B cell (primary cell): ENCODE data around the gene ABCA2. TPM values are rescaled to one million over a fixed set of nuclear protein-coding genes. Genes with fewer than 3 reads are reported as not detected.

Source experiments
- ATAC-seq: fragments of 200-7000 bp; cut with Tn5 transposase; one replicate; pipeline ENCODE4 v1.10.0; 2021; ENCODE audit warnings: low read depth, mild to moderate bottlenecking, moderate number of reproducible peaks, moderate library complexity
- CTCF ChIA-PET: fragments of 350-600 bp; sonication (Branson Sonifier 250); formaldehyde crosslinking; loops from one replicate; lab custom pipeline; 2021; ENCODE audit warnings: antibody characterized with exemption, inconsistent platforms; lab: Charles Lee
- POLR2A ChIA-PET: fragments of 350-600 bp; sonication (Branson Sonifier 250); formaldehyde crosslinking; loops from one replicate; lab custom pipeline; 2021; ENCODE audit warnings: antibody characterized with exemption; lab: Charles Lee
- DNase-seq: peaks from one replicate; pipeline ENCODE4 v3.0.0; 2013
- H2AFZ ChIP-seq: 2 replicates; pipeline ENCODE4 v1.6.1; 2012; ENCODE audit warnings: mild to moderate bottlenecking, low read depth, low read length; ENCODE audit not compliant: insufficient read depth, poor library complexity, severe bottlenecking
- H3K27ac ChIP-seq, 2 donors: 1 replicate in 1 of 2; 2 replicates in 1 of 2; pipeline ENCODE4 v1.5.1; 2012 to 2013; ENCODE audit warnings: low read length in 2 of 2, mild to moderate bottlenecking in 2 of 2, moderate library complexity in 1 of 2
- H3K27me3 ChIP-seq, 4 experiments: fragments of 200-600 bp in 1 of 4; sonication (generic) in 1 of 4; replicated peaks in 1 of 4; 1 replicate in 2 of 4; 2 replicates in 2 of 4; pipeline versions ENCODE4 v1.6.1 to v1.7.0; 2013 to 2016; ENCODE audit warnings: low read length in 3 of 4, mild to moderate bottlenecking in 2 of 4, mixed read lengths in 1 of 4, moderate library complexity in 1 of 4; ENCODE audit not compliant: insufficient read depth in 4 of 4, control insufficient read depth in 3 of 4; ENCODE audit errors: control extremely low read depth in 1 of 4
- H3K36me3 ChIP-seq, 2 experiments: replicated peaks in 1 of 2; 1 replicate in 1 of 2; 2 replicates in 1 of 2; pipeline versions ENCODE4 v1.6.1 to v1.7.1; 2013; ENCODE audit warnings: low read length in 1 of 2; ENCODE audit not compliant: insufficient read depth in 2 of 2, control insufficient read depth in 1 of 2; ENCODE audit errors: control extremely low read depth in 1 of 2, extremely low read depth in 1 of 2
- H3K4me1 ChIP-seq, 2 donors: fragments of 200-600 bp in 1 of 2; sonication (generic) in 1 of 2; 1 replicate in 1 of 2; 2 replicates in 1 of 2; pipeline versions ENCODE4 v1.5.1 to v1.6.1; 2013 to 2017; ENCODE audit warnings: low read length in 2 of 2; ENCODE audit not compliant: control insufficient read depth in 2 of 2, insufficient read depth in 2 of 2
- H3K4me2 ChIP-seq: replicated peaks from 2 replicates; pipeline ENCODE3; 2012; ENCODE audit warnings: mild to moderate bottlenecking, low read depth, low read length; ENCODE audit not compliant: poor library complexity, severe bottlenecking
- H3K4me3 ChIP-seq, 5 experiments: fragments of 200-600 bp in 1 of 5; sonication (generic) in 1 of 5; 1 replicate in 3 of 5; 2 replicates in 2 of 5; pipeline versions ENCODE4 v1.5.1 to v1.7.0; 2011 to 2016; ENCODE audit warnings: low read length in 4 of 5, mild to moderate bottlenecking in 4 of 5, low read depth in 2 of 5, control low read depth in 1 of 5, moderate library complexity in 1 of 5; ENCODE audit not compliant: insufficient read depth in 1 of 5; ENCODE audit errors: control extremely low read depth in 1 of 5, extremely low read depth in 1 of 5
- H3K79me2 ChIP-seq: fragments of 200-600 bp; sonication (generic); one replicate; pipeline ENCODE4 v1.6.0; 2016; ENCODE audit warnings: low read length; ENCODE audit not compliant: control insufficient read depth, insufficient read depth
- H3K9ac ChIP-seq: fragments of 200-600 bp; sonication (generic); 2 replicates; pipeline ENCODE4 v1.6.1; 2017; ENCODE audit warnings: mild to moderate bottlenecking, low read length, moderate library complexity
- H3K9me3 ChIP-seq, 3 donors: one replicate each; pipeline versions ENCODE4 v1.6.1 to v1.7.1; 2013; ENCODE audit warnings: low read length in 2 of 3; ENCODE audit not compliant: control insufficient read depth in 2 of 3, insufficient read depth in 1 of 3; ENCODE audit errors: control extremely low read depth in 1 of 3
- H4K20me1 ChIP-seq: 2 replicates; pipeline ENCODE4 v1.6.0; 2012; ENCODE audit warnings: mild to moderate bottlenecking, low read length; ENCODE audit not compliant: insufficient read depth, control insufficient read depth, poor library complexity, severe bottlenecking
- H3K27ac Mint-ChIP-seq: one replicate; pipeline ENCODE4 v1.8.0; 2021; ENCODE audit warnings: mixed read lengths
- H3K27me3 Mint-ChIP-seq: one replicate; pipeline ENCODE4 v1.8.0; 2021; ENCODE audit warnings: mixed read lengths
- H3K4me1 Mint-ChIP-seq: one replicate; pipeline ENCODE4 v1.8.0; 2021; ENCODE audit warnings: mixed read lengths
- H3K4me3 Mint-ChIP-seq: one replicate; pipeline ENCODE4 v1.8.0; 2021; ENCODE audit warnings: mixed read lengths
- H3K9me3 Mint-ChIP-seq: one replicate; pipeline ENCODE4 v1.8.0; 2022; ENCODE audit warnings: mixed read lengths; ENCODE audit not compliant: insufficient read depth
- EZH2 ChIP-seq: IDR thresholded peaks from 2 replicates; pipeline ENCODE4 v1.6.1; 2012; ENCODE audit warnings: borderline replicate concordance, low read depth, mild to moderate bottlenecking, moderate library complexity, low read length; ENCODE audit not compliant: insufficient read depth, poor library complexity, severe bottlenecking
- WGBS: methylation state at CpG from one replicate; pipeline ENCODE4 v1.1.5; 2013; ENCODE audit warnings: missing lambda C conversion rate; ENCODE audit not compliant: insufficient coverage; 5-methylcytosine and 5-hydroxymethylcytosine counted together
- intact Hi-C: fragments of 100-400 bp; cut with micrococcal nuclease; formaldehyde crosslinking; loops from one replicate; pipeline ENCODE4 v1.10.0; 2022
- polyA plus RNA-seq: library from polyadenylated mRNA; depleted of rRNA; stranded (reverse); fragments of >200 nt; gene quantifications from 2 replicates; pipeline ENCODE4 v1.2.3, GENCODE V29; 2012
- total RNA-seq, 2 donors: library from RNA; stranded (reverse); fragments of 120-200 nt in 1 of 2; gene quantifications; 1 replicate in 1 of 2; 2 replicates in 1 of 2; pipeline versions ENCODE4 v1.2.3 to v1.2.4, GENCODE V29; 2013 to 2022
- TF ChIP-seq, protein P1 (sequence below): fragments of 200-600 bp; IDR thresholded peaks from one replicate; pipeline ENCODE4 v1.8.0; 2022; ENCODE audit warnings: antibody characterized with exemption, mild to moderate bottlenecking

Gene ABCA2
- total and polyA plus RNA-seq, 2 donors (not counting 1 experiment from before 2014, with no cell fraction given): 30.7 to 61.1 TPM

GRCh38 chr9:137008312-137008711 lies 19.7 kb downstream of the ABCA2 start:
- Mint-ChIP-seq H3K27ac (no peak overlapping the region), H3K4me1 (no peaks in the 10 kb centered on the region), H3K9me3 (no peaks in the 10 kb centered on the region), H3K27me3 (no peaks in the 10 kb centered on the region), H3K4me3 (no peak overlapping the region)
- WGBS: 86% methylated on average over 20 of the region's 22 CpGs
- no peak overlapping the region for H3K4me2 ChIP-seq
- H3K9ac ChIP-seq: no peak overlapping the region
- DNase-seq (no peak), ATAC-seq (no peak)
- TF ChIP-seq EZH2: no peak
- TF ChIP-seq, protein P1, sequence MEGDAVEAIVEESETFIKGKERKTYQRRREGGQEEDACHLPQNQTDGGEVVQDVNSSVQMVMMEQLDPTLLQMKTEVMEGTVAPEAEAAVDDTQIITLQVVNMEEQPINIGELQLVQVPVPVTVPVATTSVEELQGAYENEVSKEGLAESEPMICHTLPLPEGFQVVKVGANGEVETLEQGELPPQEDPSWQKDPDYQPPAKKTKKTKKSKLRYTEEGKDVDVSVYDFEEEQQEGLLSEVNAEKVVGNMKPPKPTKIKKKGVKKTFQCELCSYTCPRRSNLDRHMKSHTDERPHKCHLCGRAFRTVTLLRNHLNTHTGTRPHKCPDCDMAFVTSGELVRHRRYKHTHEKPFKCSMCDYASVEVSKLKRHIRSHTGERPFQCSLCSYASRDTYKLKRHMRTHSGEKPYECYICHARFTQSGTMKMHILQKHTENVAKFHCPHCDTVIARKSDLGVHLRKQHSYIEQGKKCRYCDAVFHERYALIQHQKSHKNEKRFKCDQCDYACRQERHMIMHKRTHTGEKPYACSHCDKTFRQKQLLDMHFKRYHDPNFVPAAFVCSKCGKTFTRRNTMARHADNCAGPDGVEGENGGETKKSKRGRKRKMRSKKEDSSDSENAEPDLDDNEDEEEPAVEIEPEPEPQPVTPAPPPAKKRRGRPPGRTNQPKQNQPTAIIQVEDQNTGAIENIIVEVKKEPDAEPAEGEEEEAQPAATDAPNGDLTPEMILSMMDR: no peak
- POLR2A ChIA-PET: no interaction called here
- H2AFZ ChIP-seq: no peak overlapping the region
- H3K4me1 ChIP-seq: no peaks in the 10 kb centered on the region
- peaks cover 0 to 1% of the 10 kb centered on the region in 2 experiments for H3K36me3 ChIP-seq
- no peak overlapping the region for H3K27ac ChIP-seq
- H3K79me2 ChIP-seq: no peaks in the 10 kb centered on the region
- no peaks in the 10 kb centered on the region for H3K27me3 ChIP-seq
- CTCF ChIA-PET: interaction anchor here (1.5 kb wide), 1 partner anchor 21 kb away, joined by 5 read pairs; no protein-coding TSS in a partner anchor
- no peaks in the 10 kb centered on the region for H4K20me1 ChIP-seq
- H3K9me3 ChIP-seq: peaks cover 0 to 4% (median 0%) of the 10 kb centered on the region in 3 donors
- intact Hi-C loops: no loop called here
- no peak overlapping the region for H3K4me3 ChIP-seq

- Histone ChIP-seq H3K4me2 (no peak overlapping the region), H3K4me1 (no peaks in the 10 kb centered on the region), H3K27ac (no peak overlapping the region), H3K27me3 (no peaks in the 10 kb centered on the region), H3K79me2 (no peaks in the 10 kb centered on the region), H4K20me1 (no peaks in the 10 kb centered on the region), H3K4me3 (no peak overlapping the region), H3K36me3 (peaks cover 0 to 1% of the 10 kb centered on the region in 2 experiments), H3K9me3 (peaks cover 0 to 4% (median 0%) of the 10 kb centered on the region in 3 donors), H3K9ac (no peak overlapping the region), H2AFZ (no peak overlapping the region)
- no peak overlapping the region for H3K4me3 Mint-ChIP-seq
- H3K4me1 Mint-ChIP-seq: no peaks in the 10 kb centered on the region
- 82% methylated on average over 13 of the region's 13 CpGs for WGBS
- H3K27ac Mint-ChIP-seq: no peak overlapping the region
- no peaks in the 10 kb centered on the region for H3K27me3 Mint-ChIP-seq
- ChIA-PET CTCF (interaction anchor here (1.3 to 1.5 kb wide), 2 partner anchors 22 to 27 kb away, joined by 3 to 5 read pairs; no protein-coding TSS in a partner anchor), POLR2A (no interaction called here)
- no peak for TF ChIP-seq EZH2
- TF ChIP-seq, protein P1: no peak
- no peaks in the 10 kb centered on the region for H3K9me3 Mint-ChIP-seq
- intact Hi-C loops: no loop called here
- DNase-seq (no peak), ATAC-seq (no peak)
These were observed 20.2 kb downstream of the ABCA2 start for GRCh38 chr9:137007816-137008270.
